ENCODE data around the gene KCNC1. TPM values are rescaled to one million over a fixed set of nuclear protein-coding genes. Genes with fewer than 3 reads are reported as not detected.

KCNC1 gene
- total and polyA plus RNA-seq, 9 of the 15 experiments (the other 6 are each of a cell fraction or from before 2014, with no cell fraction given): 0.05 to 0.08 TPM; not detected in 7

- no peak for TF ChIP-seq IRF1 (CRISPR knock-in tag; IDR thresholded peaks at IDR 0.05; ENCODE audit: borderline replicate concordance)
- TF ChIP-seq HDAC3 (IDR thresholded peaks at IDR 0.05; ENCODE audit: borderline replicate concordance, partially characterized antibody): no peak
- no peak for TF ChIP-seq SP2 (IDR thresholded peaks at IDR 0.05; ENCODE audit: extremely low read depth, low read depth, low read length, poor library complexity, severe bottlenecking)
- TF ChIP-seq JUND (IDR thresholded peaks at IDR 0.05; ENCODE audit: borderline replicate concordance, low read depth, low read length): no peak
- TF ChIP-seq JUND (tag; IDR thresholded peaks at IDR 0.05; ENCODE audit: borderline replicate concordance, low read depth, low read length): no peak
- TF ChIP-seq PTBP1 (IDR thresholded peaks at IDR 0.05; ENCODE audit: low read depth, low read length): no peak
- no peak for TF ChIP-seq ZFP30 (CRISPR knock-in tag; IDR thresholded peaks at IDR 0.05; ENCODE audit: borderline replicate concordance)
- TF ChIP-seq USF2 (CRISPR knock-in tag; IDR thresholded peaks at IDR 0.05): no peak
Measured at GRCh38 chr11:17772704-17773600, 38.4 kb downstream of the KCNC1 start (continued).

All from K562 (cell line).